CD4-positive, alpha-beta T cell treated with Interleukin-15 for 4 hours (primary cell): ENCODE measurements around the gene TMPRSS11A.

Source experiments
- DNase-seq: peaks from one replicate; pipeline ENCODE4 v3.0.0-alpha.2; 2020; ENCODE audit warnings: low spot score

TMPRSS11A gene

DNA sequence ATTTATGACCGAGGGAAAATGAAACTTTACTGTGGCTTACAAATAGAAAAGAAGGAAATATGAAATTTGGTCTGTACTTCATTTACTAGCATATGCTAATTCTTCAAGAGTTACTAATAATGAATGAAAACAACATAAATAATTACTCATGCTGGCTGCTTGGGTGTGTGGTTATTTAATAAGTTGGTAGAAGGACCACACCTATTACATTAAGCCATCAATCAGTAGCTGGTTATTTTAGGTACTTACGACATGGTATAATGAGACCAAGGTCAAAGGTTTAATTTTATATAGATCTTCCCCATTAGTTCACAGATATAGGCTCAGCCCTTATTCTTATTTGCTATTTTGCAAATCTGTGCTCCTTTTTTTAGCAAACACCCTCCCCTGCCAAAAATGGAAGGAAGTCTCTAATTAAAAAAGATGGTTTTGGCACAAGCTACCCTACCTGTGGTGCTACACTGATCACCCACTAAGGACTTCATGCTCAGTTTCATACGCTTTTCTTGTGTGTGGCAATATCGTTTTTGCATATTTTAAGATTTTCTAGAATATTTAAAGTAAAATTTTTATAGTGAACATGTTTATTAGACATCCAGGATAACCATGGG is 93.6 kb downstream of the TMPRSS11A start:
- no peak for DNase-seq

DNA sequence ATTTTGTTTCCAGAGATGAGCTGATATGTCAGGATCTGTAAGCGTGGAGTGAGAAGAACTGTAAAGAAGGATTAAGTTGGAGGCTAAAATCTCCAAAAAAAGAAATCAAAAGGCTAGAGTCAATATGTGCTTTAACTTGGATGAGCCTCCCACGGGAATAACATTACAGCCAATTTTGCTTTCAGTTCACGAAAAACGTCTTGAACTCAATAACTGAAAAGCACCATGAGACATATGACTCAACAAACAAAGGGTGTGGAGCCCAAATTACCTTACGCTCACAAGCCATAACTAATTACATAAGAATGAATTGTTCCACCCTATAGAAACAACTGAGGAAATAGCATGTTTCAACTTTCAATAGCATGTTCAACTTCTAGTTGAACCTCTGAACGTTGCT is 101.8 kb downstream of the TMPRSS11A start:
- DNase-seq: no peak
